Uterus (tissue), 2 donors: ENCODE data around the gene KCNH5.

Experiments
- POLR2A ChIP-seq, 2 donors: fragments of 450-650 bp; IDR thresholded peaks; one replicate each; pipeline ENCODE4 v1.6.1; 2016; ENCODE audit warnings: antibody characterized with exemption in 2 of 2, mild to moderate bottlenecking in 1 of 2, moderate library complexity in 1 of 2
- TF ChIP-seq, protein P1 (sequence below), 4 experiments: fragments of 200-600 bp in 2 of 4; fragments of 450-650 bp in 2 of 4; sonication (generic) in 2 of 4; IDR thresholded peaks; one replicate each; pipeline ENCODE4 v1.5.1; 2016 to 2019; ENCODE audit warnings: antibody characterized with exemption in 4 of 4, mild to moderate bottlenecking in 2 of 4, moderate library complexity in 1 of 4

DNA sequence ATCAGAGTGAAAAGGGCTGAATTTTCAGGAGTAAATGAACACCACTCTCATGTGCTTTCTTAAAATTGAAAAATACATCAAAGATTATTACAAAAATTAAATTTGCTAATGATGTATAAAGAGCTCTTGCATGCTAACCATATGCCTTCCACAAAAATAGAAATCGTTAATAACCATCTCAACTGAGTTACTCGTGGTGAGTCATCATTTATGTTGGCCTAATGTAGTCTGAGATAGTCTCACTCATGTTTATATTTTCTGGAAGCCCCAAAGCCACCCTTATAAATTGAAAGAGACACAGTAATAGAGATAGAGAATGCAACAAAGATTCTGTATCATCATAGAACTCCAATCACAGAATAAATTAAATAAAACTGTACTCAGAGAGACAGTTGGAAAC lies 131.2 kb downstream of the KCNH5 start:
- TF ChIP-seq, protein P1, sequence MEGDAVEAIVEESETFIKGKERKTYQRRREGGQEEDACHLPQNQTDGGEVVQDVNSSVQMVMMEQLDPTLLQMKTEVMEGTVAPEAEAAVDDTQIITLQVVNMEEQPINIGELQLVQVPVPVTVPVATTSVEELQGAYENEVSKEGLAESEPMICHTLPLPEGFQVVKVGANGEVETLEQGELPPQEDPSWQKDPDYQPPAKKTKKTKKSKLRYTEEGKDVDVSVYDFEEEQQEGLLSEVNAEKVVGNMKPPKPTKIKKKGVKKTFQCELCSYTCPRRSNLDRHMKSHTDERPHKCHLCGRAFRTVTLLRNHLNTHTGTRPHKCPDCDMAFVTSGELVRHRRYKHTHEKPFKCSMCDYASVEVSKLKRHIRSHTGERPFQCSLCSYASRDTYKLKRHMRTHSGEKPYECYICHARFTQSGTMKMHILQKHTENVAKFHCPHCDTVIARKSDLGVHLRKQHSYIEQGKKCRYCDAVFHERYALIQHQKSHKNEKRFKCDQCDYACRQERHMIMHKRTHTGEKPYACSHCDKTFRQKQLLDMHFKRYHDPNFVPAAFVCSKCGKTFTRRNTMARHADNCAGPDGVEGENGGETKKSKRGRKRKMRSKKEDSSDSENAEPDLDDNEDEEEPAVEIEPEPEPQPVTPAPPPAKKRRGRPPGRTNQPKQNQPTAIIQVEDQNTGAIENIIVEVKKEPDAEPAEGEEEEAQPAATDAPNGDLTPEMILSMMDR (IDR thresholded peaks at IDR 0.05) = no peak
- no peak for TF ChIP-seq POLR2A (IDR thresholded peaks at IDR 0.05)
